GM21825 (cell line): ENCODE measurements around the gene GPR158.

Source experiments
- ATAC-seq: cut with Tn5 transposase; IDR thresholded peaks from one replicate; pipeline ENCODE4 v1.9.1; 2021; ENCODE audit warnings: mild to moderate bottlenecking, moderate library complexity; ENCODE audit not compliant: unreplicated experiment

GPR158 gene

DNA sequence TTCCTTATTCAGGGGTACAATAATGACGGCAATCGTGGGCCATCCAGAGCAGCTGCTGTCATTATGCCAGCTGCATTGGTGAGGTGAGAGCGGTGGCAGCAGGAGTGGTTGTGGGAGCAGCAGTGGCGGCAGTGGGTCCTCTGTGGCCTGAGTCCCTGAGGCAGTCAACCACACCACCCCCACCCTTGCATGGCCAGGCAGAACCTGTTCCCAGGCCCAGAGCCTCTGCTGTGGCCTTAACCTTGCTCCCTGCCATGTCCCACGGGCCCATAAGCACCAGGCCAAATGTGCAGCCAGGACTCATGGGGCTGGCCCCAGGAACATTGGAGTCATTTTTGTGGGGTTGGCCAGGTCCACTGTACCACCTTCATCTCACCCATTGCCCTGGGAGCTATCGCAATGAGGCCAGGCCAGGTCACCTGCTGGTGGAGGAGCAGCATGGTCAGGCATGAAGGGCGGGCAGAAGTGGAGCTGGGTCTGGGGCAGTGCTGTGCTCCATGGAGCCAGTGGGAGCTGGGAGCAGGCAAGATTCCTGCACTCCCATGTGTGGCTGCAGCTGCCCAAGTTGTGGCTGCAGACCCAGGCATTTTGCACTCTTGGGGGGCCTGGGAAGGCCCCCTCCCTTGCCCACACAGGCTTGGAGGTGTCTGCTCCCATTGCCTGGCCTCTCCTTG is 213.5 kb downstream of the GPR158 start:
- ATAC-seq, result no peak

GRCh38 chr10:25388862-25389206 is 214.0 kb downstream of the GPR158 start:
- ATAC-seq, result no peak

DNA sequence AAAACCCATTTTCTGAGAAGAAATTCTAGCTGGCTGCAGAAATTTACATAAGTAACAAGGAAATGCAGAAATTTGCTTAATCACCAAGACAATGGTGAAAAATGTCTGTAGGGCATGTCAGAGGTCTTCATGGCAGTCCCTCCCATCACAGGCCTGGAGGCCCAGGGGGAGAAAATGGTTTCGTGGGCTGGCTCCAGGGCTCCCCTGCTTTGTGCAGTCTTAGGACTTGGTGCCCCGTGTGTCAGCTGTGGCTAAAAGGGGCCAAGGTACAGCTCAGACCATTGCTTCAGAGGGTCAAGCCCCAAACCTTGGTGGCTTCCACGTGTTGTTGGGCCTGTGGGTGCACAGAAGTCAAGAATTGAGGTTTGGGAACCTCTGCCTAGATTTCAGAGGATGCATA is 215.9 kb downstream of the GPR158 start:
- ATAC-seq, result no peak

- ATAC-seq, result no peak
These were observed 217.3 kb downstream of the GPR158 start for GRCh38 chr10:25392132-25392531.

GRCh38 chr10:25393621-25394020 is 218.8 kb downstream of the GPR158 start:
- ATAC-seq, result no peak

GRCh38 chr10:25398680-25399079 is 223.9 kb downstream of the GPR158 start:
- ATAC-seq, result no peak

DNA sequence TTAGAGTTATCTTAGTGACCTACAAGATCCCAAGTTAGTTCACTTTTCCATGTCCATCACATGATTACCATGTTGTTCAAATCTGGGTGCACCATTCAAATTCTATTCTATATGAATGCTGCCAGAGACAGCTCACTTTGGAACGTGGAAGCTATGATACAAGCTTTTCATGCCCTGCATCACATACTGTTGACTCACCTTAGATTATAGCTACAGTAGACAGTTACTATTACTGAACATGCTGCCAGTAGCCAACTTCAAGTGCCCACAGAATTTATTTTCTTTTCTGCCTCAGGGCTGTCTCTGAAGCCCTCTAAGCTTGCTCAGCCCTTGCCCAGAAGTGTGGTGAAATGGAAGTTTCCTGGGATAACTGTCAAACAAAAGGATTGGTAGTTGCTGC is 231.1 kb downstream of the GPR158 start:
- no peak for ATAC-seq

DNA sequence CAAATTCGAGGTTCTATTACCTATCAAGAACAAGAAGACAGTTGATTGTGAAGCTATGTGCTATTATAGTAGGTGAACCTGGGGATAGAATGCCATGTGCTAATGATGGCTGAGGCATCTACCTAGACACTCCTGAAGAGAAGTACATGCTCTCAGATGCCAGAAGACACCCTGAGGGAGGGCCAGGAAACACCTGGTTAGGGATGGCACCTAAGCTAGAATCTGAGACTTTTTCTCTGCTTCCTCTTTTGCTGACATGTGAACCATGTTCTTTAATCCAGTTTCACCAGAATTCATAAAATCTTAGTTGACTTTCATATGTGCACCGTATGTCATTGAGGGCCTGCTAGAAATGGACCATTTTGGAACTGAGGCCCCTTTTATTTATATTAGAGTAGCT is 242.8 kb downstream of the GPR158 start:
- ATAC-seq, result no peak

DNA sequence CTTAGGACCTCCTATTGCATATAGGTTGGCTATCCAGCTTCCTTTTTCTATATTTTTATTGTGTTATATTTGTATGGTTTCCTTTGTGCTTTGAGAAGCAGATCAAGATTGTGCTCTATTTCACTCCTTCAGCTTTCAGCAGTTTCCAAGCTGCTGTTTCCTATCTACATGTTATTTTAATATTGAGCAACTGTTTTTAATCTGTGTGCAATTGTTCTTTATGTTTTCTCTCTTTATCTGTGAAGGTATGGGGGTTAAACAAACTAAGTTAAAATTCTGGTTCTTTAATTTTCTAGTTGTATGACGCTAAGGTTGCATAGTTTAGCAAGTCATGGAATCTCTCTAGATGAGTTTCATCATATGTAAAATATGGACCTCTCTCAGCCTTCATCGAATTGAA is 251.0 kb downstream of the GPR158 start:
- ATAC-seq, result no peak

DNA sequence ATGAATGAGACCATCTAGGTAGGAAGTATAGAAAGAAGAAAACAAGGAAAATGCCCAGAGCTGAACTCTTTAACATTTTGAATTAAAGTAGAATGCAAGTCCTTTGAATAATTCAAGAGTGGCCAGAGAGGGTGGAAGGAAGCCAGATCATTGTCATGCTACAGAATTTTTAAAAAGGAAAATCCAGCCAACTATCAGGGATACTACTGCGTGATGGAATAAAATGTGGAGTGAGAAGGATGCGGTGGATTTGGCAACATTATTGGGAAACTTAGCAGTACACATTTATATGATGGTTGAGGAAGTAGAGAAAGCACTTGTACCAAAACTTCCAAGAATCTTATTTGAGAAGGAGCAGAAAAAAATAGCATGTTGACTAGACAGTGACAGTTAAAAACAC is 261.6 kb downstream of the GPR158 start:
- ATAC-seq, result no peak

DNA sequence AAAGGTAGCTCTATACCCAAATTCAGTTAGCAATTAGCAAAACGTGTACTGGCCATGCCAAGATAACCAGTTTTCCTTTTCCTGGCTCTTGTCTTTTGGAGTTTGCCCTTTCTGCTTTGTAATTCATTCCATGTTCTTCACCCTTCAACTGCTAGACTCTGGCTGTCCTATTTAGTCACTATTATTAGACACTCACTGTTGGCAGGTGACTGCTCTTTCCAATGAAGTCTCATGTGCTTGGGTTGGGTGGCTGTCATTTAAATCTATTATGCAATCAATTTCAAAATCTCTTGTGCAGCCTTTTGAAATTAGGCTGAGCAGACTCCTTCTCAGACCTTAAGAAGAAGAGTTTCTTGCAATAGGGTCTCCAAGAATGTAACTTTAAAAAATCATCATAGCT is 266.5 kb downstream of the GPR158 start:
- ATAC-seq, result no peak

GRCh38 chr10:25444266-25444665 is 269.5 kb downstream of the GPR158 start:
- ATAC-seq, result no peak

DNA sequence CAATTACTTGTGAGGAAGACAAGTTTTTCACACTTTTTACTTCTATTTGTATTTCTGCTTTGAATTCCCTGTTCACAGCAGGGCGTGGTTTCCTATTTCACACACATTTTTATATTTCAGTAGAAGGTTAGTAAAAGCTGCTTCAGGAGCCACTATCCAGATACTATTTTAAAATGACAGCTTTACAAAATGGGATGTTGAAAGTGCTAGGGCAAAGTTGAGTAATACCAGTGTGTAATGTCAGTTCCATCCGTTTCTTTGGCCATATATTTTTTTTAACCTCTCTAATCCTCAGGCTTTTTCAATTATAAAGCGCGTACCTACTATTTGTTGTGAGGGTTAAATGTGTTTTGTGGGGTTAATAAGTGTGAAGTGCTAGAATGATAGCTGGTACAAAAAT is 276.6 kb downstream of the GPR158 start:
- no peak for ATAC-seq

- ATAC-seq, result no peak
These were observed 278.8 kb downstream of the GPR158 start for GRCh38 chr10:25453619-25454018.

- no peak for ATAC-seq
These were observed 281.3 kb downstream of the GPR158 start for GRCh38 chr10:25455980-25456567.

- ATAC-seq, result no peak
These were observed 282.8 kb downstream of the GPR158 start for GRCh38 chr10:25457552-25457951.

- no peak for ATAC-seq
These were observed 291.0 kb downstream of the GPR158 start for GRCh38 chr10:25465582-25466372.

DNA sequence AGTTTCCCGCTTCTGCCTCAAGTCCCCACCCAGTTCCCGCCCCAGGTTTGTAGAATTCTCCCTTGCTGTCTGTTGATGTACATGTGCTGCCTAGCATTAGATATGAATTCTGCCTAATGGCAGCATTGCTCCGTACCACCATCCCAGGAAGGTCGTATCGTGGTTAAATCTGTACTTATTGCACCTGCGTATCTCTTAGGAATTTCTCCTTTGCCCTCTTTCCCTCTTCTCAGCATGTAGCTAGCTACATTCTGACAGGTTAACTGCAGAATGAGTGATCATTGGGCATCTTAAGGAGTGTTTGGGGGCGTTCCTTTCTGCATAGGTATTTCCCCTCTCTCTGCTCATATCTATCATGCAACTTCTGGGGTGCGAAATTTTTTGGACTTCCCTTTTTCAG is 293.1 kb downstream of the GPR158 start:
- ATAC-seq, result no peak

DNA sequence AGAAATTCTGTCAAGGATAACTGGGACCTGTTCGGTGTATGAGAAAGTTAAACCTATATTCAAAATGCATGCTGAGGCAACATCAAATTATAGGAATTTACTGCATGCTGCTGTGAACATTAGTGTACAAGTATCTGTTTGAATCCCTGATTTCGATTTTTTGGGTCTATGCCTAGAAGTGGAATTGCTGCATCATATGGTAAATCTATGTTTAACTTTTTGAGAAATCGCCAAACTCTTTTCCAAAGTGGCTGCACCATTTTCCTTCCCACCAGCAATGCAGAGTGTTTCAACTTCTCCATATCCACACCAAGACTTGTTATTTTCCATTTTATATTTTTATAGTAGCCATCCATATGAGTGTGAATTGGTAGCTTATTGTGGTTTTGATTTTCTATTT is 306.7 kb downstream of the GPR158 start:
- ATAC-seq, result no peak

GRCh38 chr10:25483999-25484398 is 309.2 kb downstream of the GPR158 start:
- ATAC-seq, result no peak

- no peak for ATAC-seq
These were observed 312.5 kb downstream of the GPR158 start for GRCh38 chr10:25487266-25487665.

DNA sequence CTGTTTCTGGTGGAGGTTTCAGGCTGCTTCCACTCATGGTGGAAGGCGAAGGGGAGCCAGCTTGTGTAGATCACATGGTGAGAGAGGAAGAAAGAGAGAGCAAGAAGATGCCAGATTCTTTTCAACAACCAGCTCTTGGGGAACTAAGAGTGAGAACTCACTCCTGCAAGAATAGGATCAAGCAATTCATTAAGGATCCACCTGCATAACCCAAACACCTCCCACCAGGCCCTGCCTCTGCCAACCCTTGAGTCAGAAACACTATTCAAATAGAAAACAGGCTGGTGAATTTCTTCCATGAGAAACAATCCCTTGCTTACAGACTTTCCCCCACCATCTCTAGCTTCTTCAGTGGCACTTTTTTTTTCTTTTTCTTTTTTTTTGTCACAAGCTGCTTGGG is 317.2 kb downstream of the GPR158 start:
- ATAC-seq, result no peak
